Medulla oblongata (tissue), 1 donor: ENCODE measurements around the gene MEIS1.

Source experiments
- DNase-seq: peaks from one replicate; pipeline ENCODE4 v3.0.0-alpha.2; 2015; ENCODE audit errors: extremely low spot score

The MEIS1 gene

GRCh38 chr2:66580166-66581049, 145.5 kb downstream of the MEIS1 start:
- DNase-seq: no peak

DNA sequence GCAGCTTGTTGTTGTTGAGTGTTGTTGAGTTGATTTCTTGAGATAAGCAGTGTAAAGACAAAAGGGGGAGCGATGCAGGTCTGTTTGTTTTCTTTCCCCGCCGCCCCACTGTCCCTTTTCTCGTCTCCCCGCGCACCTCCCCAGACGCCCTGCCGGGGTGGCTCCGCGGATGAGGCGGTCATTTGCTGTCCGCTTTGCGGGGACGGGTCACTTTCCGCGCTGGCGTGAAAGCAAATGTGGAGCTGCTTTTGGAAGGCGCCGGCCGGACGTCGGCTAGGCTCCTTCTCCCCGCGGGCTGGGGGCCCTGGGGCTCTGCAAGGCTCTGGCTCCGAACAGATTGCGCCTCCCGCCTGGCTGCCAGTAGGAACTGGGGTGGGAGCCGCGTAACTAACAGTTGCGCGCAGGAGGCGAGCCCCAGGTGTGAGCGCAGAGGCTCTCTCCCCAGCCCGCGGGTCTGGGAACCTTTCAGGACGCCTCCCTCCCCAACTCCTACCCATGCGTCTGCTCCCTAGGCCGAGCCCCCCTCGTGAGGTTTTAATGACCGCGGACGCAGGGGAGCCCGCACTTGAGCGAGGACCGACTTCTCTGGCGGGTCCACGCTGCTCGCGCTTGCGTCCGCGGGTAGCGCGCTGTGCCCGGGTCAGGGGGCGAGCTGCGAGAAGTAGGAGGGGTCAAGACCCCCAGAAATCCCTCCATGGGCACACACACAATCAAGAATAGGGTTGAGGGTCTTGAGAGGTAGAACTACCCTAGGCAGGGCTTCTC, 146.6 kb downstream of the MEIS1 start:
- no peak for DNase-seq

DNA sequence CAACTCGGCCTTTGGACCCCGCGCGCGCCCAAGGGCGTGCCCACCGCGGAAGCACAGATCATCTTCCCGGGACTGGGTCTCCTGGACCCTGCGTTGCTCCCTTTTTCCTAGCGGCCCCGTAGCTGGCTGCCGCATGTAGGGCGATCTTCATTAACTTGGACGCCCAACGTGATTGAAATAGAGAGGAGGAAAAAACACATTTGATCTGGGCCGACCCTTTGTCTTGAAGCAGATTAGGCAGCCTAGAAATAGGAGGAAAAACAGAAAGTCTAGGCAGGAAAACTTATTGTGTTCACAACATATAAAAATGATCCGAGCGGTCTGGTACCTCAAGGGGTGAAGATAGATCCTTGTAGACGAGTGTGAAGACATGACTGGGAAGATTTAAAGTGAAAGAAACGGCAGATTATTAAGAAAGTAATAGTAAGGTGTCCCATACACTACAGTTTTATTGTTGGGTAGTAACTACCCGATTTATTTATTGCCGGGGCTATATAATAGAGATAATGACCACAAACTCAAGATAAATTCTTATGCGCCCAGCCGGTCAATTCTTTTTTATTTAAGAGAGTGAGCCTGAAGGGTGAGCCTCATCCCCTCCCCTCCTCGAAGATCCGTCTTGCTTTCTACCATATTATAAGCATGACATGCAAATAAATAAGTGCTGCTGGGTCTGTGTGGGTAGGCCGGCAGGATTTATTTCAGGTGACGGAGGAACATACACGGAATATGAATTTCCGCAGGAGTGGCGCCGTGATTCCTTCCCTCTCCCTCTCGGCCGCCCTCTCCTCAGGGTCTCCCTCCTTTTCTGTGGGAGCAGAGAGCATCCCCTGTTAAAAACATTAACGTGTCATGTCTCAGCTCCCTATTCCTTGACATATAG, 147.4 kb downstream of the MEIS1 start:
- no peak for DNase-seq

GRCh38 chr2:66582987-66583880, 148.3 kb downstream of the MEIS1 start:
- DNase-seq: no peak

DNA sequence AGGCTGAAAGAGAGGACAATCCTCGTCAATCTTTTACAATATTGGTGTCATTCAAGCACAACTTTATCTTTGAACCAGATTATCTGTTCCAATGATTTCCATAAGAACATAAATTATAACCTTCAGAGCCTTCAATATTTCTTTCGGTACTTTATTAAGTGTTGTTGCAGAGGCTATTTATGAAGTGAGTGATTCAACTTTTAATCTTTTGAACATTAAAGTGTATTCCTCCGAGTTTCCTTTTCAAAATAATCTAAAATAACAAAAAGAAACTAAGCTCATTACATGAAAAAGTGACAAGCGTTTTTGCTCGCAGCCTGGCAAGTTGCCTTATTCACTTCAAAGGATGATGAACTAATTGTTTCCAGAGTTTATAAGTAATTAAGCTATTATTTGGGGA, 149.0 kb downstream of the MEIS1 start:
- no peak for DNase-seq

DNA sequence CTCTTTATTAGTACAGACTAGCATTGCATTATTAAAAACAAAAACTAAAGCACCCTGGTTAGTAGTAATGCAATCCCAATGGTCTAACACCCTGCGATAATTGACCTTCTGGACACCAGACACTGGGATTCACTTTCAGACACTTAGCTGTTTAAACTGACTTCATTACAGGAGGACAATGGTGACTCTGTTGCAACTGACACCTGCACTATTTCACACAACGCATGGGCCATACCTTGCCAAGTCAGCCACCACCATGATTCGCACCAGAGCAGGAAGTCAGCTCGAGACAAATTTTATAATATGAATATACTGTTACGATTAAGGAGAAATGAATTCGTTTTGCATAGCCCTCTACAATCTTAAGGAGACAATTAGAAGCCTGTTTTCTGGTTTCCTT, 150.7 kb downstream of the MEIS1 start:
- DNase-seq: no peak

DNA sequence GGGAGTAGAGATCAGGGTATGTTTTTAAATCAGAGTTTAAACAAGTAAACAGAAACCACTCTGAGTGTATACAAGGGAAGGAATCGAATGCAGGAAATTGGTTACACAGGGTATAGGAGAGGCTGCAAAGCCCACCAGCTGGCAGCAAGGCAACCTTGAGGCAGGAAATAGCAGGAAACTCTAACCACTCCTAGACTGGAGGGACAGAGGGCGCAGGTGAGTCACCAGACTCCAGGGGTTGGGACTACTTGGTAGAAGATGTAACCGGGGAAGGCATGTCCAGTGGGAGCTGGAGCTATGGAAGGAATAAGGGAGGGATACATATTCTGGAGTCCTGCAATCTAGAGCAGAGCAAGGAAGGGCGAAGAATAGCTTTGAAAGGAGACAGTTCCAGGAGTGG, 152.3 kb downstream of the MEIS1 start:
- no peak for DNase-seq

GRCh38 chr2:66594001-66594400, 159.1 kb downstream of the MEIS1 start:
- no peak for DNase-seq

DNA sequence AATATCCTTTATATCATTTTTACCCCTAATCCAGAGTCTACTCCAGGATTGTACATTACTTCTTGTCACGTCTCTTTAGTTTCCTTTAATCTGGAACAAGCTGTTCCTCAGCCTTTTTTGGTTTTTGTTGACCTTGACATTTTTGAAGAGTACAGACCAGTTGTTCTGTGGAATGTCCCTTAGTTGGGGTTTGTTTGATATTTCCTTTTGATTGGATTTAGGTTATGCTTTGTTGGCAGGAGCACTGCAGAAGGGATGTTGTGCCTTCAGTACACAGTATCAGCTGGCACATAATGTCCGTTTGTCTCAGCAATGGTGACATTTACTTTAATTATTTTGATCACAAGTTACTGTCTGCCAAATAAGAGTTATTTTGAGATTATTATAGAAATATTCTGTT, 160.6 kb downstream of the MEIS1 start:
- DNase-seq: no peak

- DNase-seq: no peak
Observed at GRCh38 chr2:66596256-66596655, 161.3 kb downstream of the MEIS1 start.

GRCh38 chr2:66601624-66602023, 166.7 kb downstream of the MEIS1 start:
- no peak for DNase-seq

DNA sequence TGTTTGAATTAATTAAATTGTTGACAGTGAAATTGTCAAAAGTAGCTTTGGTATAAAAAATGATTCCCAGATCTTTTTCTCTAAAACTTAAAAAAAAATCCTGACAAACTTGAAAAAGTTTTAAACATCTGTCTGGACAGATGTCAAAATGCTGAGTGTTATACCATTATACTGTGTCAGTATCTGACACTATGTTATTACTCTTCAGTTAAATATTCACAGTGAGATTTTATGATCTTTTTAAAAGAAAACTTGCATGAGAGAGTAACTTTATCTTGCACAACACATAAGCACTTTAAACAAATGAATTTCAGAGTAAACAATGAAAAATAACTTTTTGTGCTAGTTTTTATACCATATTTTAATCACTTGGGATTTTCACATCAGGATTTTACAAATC, 167.4 kb downstream of the MEIS1 start:
- DNase-seq: no peak

DNA sequence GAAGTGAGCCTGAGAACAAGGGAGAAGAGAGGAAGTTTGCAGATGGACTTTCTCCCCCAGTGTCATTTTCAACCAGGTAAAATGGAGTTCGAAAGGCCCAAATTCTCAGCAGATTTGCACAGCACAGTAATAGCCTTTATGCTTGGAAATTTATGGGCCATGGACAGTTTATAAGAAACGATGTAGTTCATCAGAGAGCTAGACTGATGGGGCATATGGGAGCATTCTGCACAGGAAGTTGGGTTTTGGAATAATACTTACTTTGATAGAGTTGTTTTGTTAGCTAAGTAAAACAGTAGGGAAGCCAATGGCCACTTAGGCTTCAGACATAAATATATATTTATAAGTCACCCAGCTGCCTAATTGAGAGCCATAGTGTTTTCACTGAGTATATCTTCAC, 169.4 kb downstream of the MEIS1 start:
- DNase-seq: no peak

- DNase-seq: no peak
Observed at GRCh38 chr2:66604976-66605375, 170.1 kb downstream of the MEIS1 start.

DNA sequence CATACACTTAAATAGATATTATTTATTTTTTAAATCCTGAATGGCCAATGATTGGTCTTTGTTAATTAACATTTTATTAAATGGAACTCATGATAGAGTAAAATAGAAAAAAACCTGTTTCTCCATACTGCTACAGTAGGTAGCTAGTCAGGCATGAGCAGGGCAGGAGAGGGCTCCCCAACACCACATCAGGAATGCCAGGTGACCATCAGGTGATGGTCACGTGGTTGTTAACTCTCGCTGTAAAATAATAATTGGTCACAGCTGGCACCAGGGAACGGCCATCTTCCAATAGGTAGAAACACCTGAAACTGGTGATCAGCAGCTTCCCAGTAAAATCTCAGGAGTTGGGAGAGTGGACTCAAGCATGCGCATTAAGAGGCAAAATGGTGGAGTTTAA, 172.2 kb downstream of the MEIS1 start:
- DNase-seq: no peak
